A204.1 (cell line): ENCODE data around the gene ARL16.
A peak's percentile ranks its signal among the peaks of the same experiment; 100 is the strongest.

ENCODE experiments used
- FAIRE-seq: peaks from 2 replicates; lab custom pipeline; 2012; peaks lifted over from hg19 to GRCh38; lab: Jason Lieb, UNC

ARL16 gene

GRCh38 chr17:81683584-81684441 is at the start of gene ARL16, which contains the start of gene HGS:
ARL16 (minus strand) TSS chr17:81683797; CDS start chr17:81683753, 44 bp downstream.
HGS (plus strand) TSS chr17:81684011; CDS start chr17:81684067, 56 bp downstream.
- peak; percentile 97 for FAIRE-seq

GRCh38 chr17:81727324-81728031 is 43.9 kb upstream of the ARL16 start:
- no peak for FAIRE-seq

- no peak for FAIRE-seq
These were observed 42.4 kb upstream of the ARL16 start for GRCh38 chr17:81726004-81726403.

- FAIRE-seq: no peak
These were observed 41.8 kb upstream of the ARL16 start for GRCh38 chr17:81725439-81725838.

GRCh38 chr17:81723651-81724209 is 40.1 kb upstream of the ARL16 start:
- no peak for FAIRE-seq

GRCh38 chr17:81722184-81723120 is 38.9 kb upstream of the ARL16 start:
- no peak for FAIRE-seq

- FAIRE-seq: no peak
These were observed 36.9 kb upstream of the ARL16 start for GRCh38 chr17:81720267-81721071.

- FAIRE-seq: no peak
These were observed 36.0 kb upstream of the ARL16 start for GRCh38 chr17:81719410-81720266.

- no peak for FAIRE-seq
These were observed 34.1 kb upstream of the ARL16 start for GRCh38 chr17:81717766-81718089.

GRCh38 chr17:81717049-81717765 is 33.6 kb upstream of the ARL16 start:
- FAIRE-seq: no peak

- no peak for FAIRE-seq
These were observed 33.0 kb upstream of the ARL16 start for GRCh38 chr17:81716674-81716996.

- no peak for FAIRE-seq
These were observed 32.5 kb upstream of the ARL16 start for GRCh38 chr17:81715872-81716673.

- no peak for FAIRE-seq
These were observed 31.7 kb upstream of the ARL16 start for GRCh38 chr17:81715107-81715871.

- no peak for FAIRE-seq
These were observed 31.0 kb upstream of the ARL16 start for GRCh38 chr17:81714412-81715106.

GRCh38 chr17:81713556-81714411 is 30.2 kb upstream of the ARL16 start:
- FAIRE-seq: no peak

GRCh38 chr17:81713004-81713555 is 29.5 kb upstream of the ARL16 start:
- no peak for FAIRE-seq
